ENCODE data around the gene CD7. TPM values are rescaled to one million over a fixed set of nuclear protein-coding genes. Genes with fewer than 3 reads are reported as not detected.

CD7 gene
- total RNA-seq, 4 donors from 2014 or later: 0.29 to 4.4 (median 1.6) TPM

- Histone ChIP-seq H3K36me3 (no peaks in the 10 kb centered on the region), H3K4me3 (no peak overlapping the region), H3K4me1 (peaks cover 32% of the 10 kb centered on the region), H3K27ac (no peak overlapping the region), H3K9me3 (no peaks in the 10 kb centered on the region), H3K27me3 (peaks cover 61% of the 10 kb centered on the region)
- no peak for TF ChIP-seq POLR2A (IDR thresholded peaks at IDR 0.05)
- no peak for TF ChIP-seq POLR2AphosphoS5 (IDR thresholded peaks at IDR 0.05)
- TF ChIP-seq CTCF (IDR thresholded peaks at IDR 0.05): no peak
- no peak for TF ChIP-seq EP300 (IDR thresholded peaks at IDR 0.05)
- no peak for DNase-seq (ENCODE audit: low spot score in 2 of 2)
- WGBS: 86% methylated on average over 31 of the region's 35 CpGs
Measured at GRCh38 chr17:82319619-82320062, 2.2 kb upstream of the CD7 start.

GRCh38 chr17:82318772-82319606 lies 1.6 kb upstream of the CD7 start:
- no peak overlapping the region for H3K27ac ChIP-seq
- H3K9me3 ChIP-seq: no peaks in the 10 kb centered on the region
- no peak overlapping the region for H3K4me3 ChIP-seq
- TF ChIP-seq POLR2AphosphoS5 (IDR thresholded peaks at IDR 0.05) (no peak), EP300 (IDR thresholded peaks at IDR 0.05) (no peak), POLR2A (IDR thresholded peaks at IDR 0.05) (no peak), CTCF (IDR thresholded peaks at IDR 0.05) (no peak)
- no peak for DNase-seq (ENCODE audit: low spot score in 2 of 2)
- H3K4me1 ChIP-seq: peaks cover 31% of the 10 kb centered on the region
- peaks cover 68% of the 10 kb centered on the region for H3K27me3 ChIP-seq
- no peaks in the 10 kb centered on the region for H3K36me3 ChIP-seq
- 93% methylated on average over 76 of the region's 76 CpGs for WGBS

GRCh38 chr17:82318169-82318498 lies 726 bp upstream of the CD7 start:
- Histone ChIP-seq H3K27ac (no peak overlapping the region), H3K27me3 (peaks cover 67% of the 10 kb centered on the region), H3K4me1 (peaks cover 31% of the 10 kb centered on the region), H3K36me3 (no peaks in the 10 kb centered on the region), H3K4me3 (no peak overlapping the region), H3K9me3 (no peaks in the 10 kb centered on the region)
- 94% methylated on average over 20 of the region's 20 CpGs for WGBS
- DNase-seq (ENCODE audit: low spot score in 2 of 2): no peak
- TF ChIP-seq POLR2AphosphoS5 (IDR thresholded peaks at IDR 0.05) (no peak), POLR2A (IDR thresholded peaks at IDR 0.05) (no peak)

DNA sequence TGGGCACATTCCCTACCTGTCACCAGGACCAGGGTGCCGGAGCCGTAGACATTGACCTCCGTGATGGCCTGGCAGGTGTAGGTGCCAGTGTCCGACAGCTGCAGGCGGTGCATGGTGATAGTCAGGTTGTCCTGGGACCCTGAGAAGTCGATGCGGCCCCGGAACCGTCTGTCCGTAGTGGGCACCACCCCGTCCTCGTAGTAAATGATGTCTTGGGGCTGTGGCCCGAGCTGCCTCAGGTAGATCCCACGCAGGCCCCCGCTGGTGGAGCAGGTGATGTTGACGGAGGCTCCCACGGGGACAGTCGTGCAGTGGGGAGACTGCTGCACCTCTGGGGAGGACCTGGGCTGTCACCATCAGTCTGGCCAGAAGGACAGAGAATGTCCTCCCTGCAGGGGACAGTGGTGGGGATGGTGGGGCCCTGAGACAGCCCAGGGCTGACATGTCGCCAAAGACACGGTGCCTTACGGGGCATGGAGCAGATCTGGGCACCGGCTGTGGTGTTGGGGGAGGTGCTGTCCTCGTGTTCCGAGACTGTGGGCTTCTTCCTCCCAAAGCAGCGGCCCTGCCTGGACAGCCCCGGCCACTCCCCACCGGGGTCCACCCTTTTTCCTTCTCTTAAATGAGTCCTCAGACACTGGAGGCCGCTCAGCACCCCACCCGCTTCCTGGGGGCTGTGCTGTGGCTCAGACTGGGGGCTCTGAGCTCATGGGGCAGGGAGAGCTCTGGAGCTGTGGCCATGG lies 586 bp downstream of the CD7 start:
- Histone ChIP-seq H3K36me3 (no peaks in the 10 kb centered on the region), H3K9me3 (no peaks in the 10 kb centered on the region), H3K4me1 (peaks cover 31% of the 10 kb centered on the region), H3K4me3 (no peak overlapping the region), H3K27me3 (peaks cover 55% of the 10 kb centered on the region), H3K27ac (no peak overlapping the region)
- TF ChIP-seq POLR2AphosphoS5 (IDR thresholded peaks at IDR 0.05) (no peak), CTCF (IDR thresholded peaks at IDR 0.05) (no peak), POLR2A (IDR thresholded peaks at IDR 0.05) (no peak), EP300 (IDR thresholded peaks at IDR 0.05) (no peak)
- DNase-seq (ENCODE audit: low spot score in 2 of 2): no peak
- WGBS: 25% methylated on average over 4 of the region's 29 CpGs

- WGBS: 18% methylated on average over 19 of the region's 36 CpGs
- peaks cover 55% of the 10 kb centered on the region for H3K27me3 ChIP-seq
Measured at GRCh38 chr17:82315703-82316358, 1.6 kb downstream of the CD7 start.

More at GRCh38 chr17:82315703-82316358, 1.6 kb downstream of the CD7 start:
- Histone ChIP-seq H3K36me3 (no peaks in the 10 kb centered on the region), H3K27ac (no peak overlapping the region), H3K9me3 (no peaks in the 10 kb centered on the region), H3K4me1 (peaks cover 23% of the 10 kb centered on the region), H3K4me3 (no peak overlapping the region)
- no peak for DNase-seq (ENCODE audit: low spot score in 2 of 2)
- no peak for TF ChIP-seq CTCF (IDR thresholded peaks at IDR 0.05)
- no peak for TF ChIP-seq POLR2A (IDR thresholded peaks at IDR 0.05)
- no peak for TF ChIP-seq EP300 (IDR thresholded peaks at IDR 0.05)
- TF ChIP-seq POLR2AphosphoS5 (IDR thresholded peaks at IDR 0.05): no peak
